Measurements from ENCODE around the gene FAM131B.

The FAM131B gene

DNA sequence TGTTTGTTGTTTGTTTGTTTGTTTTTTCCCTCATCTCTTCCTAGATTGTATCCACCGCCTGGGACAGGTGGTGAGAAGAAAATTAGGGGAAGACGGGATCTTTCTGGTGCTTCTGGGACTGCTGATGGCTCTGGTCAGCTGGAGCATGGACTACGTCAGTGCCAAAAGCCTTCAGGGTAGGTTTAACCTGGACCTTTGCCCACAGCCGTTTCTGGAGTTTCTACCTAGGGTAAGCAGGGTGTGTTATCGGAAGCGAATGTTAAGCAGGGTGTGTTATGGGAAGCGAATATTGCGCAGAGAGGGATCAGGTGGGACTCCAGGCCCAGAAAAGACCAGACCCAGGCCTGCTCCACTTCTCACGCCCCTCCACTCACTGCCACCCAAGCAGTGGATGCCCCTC is 41.9 kb downstream of the FAM131B start:
- DNase-seq: no peak

DNA sequence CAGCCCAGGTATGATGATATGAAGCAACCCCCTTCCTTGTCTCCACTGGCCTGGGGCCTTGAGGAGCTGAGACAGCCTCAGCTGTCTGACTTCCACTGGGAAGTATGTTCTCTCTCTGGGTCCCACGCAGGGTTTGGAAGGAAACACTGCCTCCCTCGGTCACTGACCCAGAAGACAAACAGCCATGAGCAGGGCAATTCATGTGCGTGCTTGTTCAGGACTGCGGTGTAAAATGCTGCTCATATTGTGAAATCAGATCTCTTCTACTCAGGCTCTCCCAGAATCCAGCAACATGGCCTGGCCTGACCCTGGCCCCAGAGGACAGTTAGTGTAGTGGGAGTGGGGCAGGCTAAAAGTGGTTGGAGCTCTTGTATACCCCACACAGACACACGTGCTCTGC is 43.9 kb downstream of the FAM131B start:
- no peak for DNase-seq

DNA sequence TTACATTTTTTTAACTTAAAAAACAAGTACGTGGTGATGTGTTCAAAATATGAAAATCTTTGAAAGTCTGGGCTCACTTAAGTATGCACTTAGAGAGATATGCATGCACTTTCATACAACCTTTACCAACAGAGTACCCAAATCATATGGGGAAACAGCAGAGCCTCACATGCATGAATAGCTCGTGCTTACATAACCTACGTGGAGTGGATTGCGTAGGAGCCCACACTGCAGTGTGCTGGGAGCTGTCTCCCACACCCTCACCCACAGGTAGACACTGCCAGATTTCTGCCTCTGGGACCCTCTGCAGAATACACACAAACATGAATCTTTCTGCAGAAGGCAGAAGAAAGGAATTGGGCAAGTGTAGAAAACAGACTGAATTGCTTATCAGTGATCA is 46.0 kb downstream of the FAM131B start:
- DNase-seq: no peak

DNA sequence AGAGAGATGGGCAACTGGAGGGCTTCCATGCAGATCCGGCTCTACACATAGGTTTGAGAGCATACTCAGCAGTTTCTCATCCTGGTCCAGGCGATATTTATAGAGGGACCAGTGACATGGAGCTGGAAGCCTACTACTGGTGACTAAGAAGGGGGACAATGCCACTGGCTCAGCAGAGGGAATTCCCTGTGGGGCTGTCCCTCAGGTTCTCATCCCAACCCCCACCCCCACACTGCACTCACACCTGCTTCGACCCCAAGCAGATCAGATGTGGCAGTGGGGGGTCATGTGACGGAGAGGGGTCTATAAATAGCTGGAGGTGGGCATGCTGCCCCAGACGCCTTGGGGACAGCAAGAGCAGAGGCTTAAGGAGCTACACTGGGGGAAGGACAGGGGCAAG is 46.7 kb downstream of the FAM131B start, which contains the start of gene CLCN1:
Gene CLCN1 (plus strand): TSS at position 336 of the 400 bp plus-strand sequence. CDS start 102 bp downstream, outside the sequence.
- no peak for DNase-seq

DNA sequence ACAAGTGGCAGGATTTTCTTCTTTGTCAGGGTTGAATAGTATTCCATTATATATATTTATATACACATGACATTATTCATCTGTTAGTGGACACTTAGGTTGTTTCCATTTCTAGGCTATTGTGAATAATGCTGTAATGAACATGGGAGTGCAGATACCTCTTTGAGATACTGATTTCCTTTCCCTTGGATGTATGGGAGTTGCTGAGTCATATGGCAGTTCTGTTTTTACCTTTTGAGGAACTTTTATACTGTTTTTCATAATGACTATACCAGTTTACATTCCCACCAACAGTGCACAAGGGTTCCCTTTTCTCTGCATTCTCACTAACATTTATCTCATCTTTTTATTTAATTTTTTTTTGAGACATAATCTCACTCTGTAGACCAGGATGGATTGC is 48.4 kb downstream of the FAM131B start:
- no peak for DNase-seq

DNA sequence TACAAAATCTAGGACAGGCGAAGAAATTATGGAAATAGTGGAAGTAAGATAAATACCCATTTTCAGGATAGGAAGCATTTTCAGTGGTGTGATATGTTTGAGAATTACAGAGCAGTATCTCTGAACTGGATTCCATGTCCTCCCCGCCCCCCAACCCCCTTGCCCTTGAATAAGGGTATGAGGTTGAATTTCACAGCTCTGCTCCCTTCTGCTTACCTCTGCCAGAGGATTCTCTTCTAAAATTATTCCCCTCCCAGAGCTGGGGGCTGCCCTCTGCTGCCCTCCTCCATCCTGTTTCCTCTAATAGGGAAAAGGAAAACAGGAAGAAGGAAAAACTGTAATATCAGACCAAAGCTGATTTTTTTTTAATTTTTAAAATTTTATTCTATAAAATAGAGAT is 53.9 kb downstream of the FAM131B start:
- DNase-seq: no peak

DNA sequence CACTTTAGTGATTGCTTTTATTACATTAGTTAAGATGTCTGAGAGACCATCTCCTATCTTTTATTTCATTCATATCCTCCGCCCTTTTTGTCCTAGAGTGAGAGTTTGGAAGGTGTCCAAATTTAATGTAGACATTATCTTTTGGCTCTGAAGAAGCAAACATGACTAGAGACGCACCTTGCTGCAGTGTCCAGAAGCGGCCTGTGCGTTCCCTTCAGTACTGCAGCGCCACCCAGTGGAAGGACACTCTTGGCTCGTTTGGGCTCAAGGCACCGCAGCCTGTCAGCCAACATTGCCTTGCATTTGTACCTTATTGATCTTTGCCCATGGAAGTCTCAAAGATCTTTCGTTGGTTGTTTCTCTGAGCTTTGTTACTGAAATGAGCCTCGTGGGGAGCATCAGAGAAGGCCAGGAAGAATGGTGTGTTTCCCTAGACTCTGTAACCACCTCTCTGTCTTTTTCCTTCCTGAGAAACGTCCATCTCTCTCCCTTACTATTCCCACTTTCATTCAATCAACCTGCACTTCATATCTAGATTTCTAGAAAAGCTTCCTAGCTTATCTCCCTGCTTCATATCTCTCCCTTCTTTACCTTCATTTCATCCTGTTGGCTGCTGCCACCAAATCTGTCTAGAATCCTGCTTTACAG is 57.0 kb downstream of the FAM131B start:
- DNase-seq: peak; percentile 61

DNA sequence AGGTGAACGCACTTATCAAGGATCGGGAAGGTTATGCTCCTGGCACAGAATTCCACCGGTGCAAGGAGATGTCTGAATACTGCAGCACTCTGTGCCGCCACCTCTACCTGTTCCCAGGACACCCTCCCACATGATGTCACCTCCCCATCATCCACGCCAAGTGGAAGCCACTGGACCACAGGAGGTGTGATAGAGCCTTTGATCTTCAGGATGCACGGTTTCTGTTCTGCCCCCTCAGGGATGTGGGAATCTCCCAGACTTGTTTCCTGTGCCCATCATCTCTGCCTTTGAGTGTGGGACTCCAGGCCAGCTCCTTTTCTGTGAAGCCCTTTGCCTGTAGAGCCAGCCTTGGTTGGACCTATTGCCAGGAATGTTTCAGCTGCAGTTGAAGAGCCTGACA is 57.6 kb downstream of the FAM131B start:
- DNase-seq: no peak

DNA sequence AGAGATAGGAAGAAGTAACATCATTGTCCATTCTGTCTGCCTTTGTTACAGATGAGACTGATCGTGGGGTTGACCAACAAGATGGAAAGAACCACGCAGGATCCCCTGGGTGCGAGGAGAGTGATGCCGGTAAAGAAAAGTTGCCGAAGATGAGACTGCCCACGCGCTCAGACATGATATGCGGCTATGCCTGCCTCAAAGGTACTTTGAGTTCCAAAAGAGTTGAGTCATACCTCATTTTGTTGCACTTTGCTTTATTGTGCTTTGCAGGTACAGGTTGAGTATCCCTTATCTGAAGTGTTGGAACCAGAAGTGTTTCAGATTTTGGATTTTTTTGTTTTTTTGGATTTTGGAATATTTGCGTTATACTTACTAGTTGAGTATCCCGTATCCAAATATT is 58.8 kb downstream of the FAM131B start:
- no peak for DNase-seq

Data from activated T-cell treated with anti-CD3 and anti-CD28 coated beads for 4 hours (primary cell).